Stomach smooth muscle (tissue), 2 donors: ENCODE data around the gene ZNRF2.

ENCODE experiments used
- H3K27ac ChIP-seq: one replicate; pipeline ENCODE4 v1.7.0; 2013; ENCODE audit warnings: mild to moderate bottlenecking, low read length, inconsistent platforms
- H3K27me3 ChIP-seq, 2 donors: one replicate each; pipeline ENCODE4 v1.7.0; 2013; ENCODE audit warnings: low read length in 2 of 2; ENCODE audit not compliant: insufficient read depth in 2 of 2, control insufficient read depth in 1 of 2
- H3K36me3 ChIP-seq, 2 donors: one replicate each; pipeline ENCODE4 v1.7.0; 2013; ENCODE audit warnings: low read length in 2 of 2; ENCODE audit not compliant: control insufficient read depth in 2 of 2, insufficient read depth in 2 of 2
- H3K4me1 ChIP-seq: one replicate; pipeline ENCODE4 v1.7.0; 2013; ENCODE audit warnings: low read length; ENCODE audit not compliant: control insufficient read depth, insufficient read depth
- H3K4me3 ChIP-seq, 2 donors: one replicate each; pipeline ENCODE4 v1.7.0; 2013; ENCODE audit warnings: low read length in 2 of 2
- H3K9ac ChIP-seq, 2 donors: one replicate each; pipeline ENCODE4 v1.7.0; 2013; ENCODE audit warnings: low read length in 2 of 2, mild to moderate bottlenecking in 1 of 2
- H3K9me3 ChIP-seq, 2 donors: one replicate each; pipeline ENCODE4 v1.7.0; 2013; ENCODE audit warnings: low read length in 2 of 2; ENCODE audit not compliant: control insufficient read depth in 2 of 2
- donor health status: healthy.
- donor health status: Pancreatic carcinoma.

The ZNRF2 gene

DNA sequence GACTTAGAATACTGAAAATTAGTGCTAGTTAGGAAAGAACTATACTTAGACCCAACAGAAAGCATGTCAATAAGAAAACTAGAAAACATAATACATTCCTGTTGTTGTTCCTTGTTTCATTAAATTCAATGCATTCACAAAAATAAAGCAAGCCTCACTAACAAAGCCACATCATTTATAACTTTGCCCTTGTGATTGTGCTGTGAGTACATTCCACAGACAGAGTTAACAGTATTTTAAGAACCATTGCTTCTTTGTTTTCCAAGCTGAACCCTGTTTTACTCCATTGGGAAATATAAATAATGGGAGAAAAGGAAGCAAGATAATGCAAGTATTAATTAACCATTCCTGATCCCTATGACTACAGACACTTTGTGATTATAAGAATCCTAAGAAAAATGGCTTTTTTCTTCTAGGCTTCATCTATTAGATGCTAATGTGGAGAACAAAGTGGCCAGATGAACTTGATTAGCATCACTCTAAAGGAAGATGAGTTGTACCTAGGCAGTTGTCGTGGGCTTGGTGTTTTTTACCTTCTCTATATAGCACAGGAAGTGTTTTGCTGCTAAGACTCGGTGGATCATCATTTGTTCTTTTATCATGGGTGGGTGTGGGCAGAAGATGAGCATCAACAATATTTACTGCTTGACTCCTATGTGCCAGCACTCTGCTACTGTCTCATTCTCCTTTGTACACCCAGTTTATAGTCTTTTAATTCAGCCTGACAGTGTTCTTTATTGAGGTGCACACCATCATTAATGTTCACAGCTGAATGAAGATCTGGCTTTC lies 34.2 kb upstream of the ZNRF2 start:
- H3K36me3 ChIP-seq = no peaks in the 10 kb centered on the region
- H3K27me3 ChIP-seq = no peaks in the 10 kb centered on the region
- H3K9ac ChIP-seq = no peak overlapping the region
- H3K9me3 ChIP-seq = no peaks in the 10 kb centered on the region
- no peak overlapping the region for H3K4me3 ChIP-seq
- H3K4me1 ChIP-seq = peaks cover 23% of the 10 kb centered on the region
- H3K27ac ChIP-seq = no peak overlapping the region

DNA sequence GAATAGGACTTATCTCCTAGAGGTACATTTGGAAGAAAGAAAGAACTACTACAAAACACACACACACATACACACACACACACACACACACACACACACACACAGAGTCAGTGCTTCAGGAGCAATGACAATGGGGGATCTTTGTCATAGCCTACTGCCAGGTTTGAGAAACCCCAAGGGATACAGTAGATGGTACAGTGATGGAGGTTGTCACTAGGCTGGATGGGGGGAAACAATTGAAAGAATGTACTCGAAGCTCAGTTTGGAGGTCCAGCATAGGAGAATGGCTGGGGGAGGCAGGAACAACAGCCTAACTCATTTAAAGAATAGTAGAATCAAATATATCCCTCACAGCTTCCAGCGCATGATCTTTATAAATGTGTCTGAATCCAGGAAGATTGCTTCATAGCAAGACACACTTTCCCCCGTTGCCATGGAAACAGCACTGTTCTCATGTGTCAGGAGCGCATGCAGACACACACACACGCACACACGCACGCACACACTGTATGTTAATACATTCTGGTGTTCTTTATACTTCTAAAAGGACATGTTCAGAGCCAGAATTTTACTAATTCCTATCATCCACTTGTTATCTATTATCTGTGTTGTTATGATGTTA lies 32.6 kb upstream of the ZNRF2 start:
- no peaks in the 10 kb centered on the region for H3K27me3 ChIP-seq
- no peak overlapping the region for H3K4me3 ChIP-seq
- H3K4me1 ChIP-seq = peaks cover 23% of the 10 kb centered on the region
- no peak overlapping the region for H3K9ac ChIP-seq
- no peaks in the 10 kb centered on the region for H3K36me3 ChIP-seq
- no peaks in the 10 kb centered on the region for H3K9me3 ChIP-seq
- no peak overlapping the region for H3K27ac ChIP-seq

DNA sequence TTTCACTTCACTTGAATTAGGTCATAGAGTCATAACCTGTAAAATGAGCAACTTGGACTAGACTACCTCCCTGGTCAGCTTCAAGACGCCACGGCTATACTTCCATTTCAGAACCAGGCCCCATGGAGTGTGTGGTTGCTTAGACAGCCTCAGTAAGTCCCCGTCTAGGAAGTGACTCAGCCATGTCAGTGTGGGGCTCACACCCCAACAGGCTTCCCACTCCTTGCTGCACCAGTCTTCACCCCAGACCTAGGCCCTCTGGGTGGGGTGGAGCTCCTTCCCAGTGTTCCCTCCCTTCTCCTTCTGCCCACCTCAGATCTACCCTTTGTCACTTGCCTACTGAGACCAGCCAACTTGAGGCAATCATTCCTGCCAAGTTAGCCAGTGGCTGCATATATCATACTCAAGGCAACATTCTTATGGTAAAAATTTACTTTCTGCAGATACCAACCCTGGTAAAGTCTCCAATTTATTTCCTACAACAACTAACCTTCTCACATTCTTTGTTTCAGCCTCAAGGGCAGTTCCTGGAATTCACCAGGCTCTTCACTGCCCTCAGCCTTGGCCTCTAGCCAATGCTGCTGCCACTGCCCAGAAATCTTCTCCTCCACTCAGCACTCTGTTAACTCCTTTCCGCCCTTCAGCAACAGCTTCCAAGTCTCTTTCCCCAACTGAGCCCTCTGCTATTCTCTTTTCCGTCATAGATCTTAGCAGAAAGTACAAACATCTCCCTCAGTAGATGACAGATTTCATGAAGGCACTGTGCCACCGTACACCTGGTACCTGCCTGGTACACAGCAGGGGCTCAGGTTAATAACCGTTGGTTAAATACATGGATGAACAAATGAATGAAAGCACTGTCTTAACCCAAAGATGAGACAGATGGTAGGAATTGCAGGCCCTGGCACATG lies 31.3 kb upstream of the ZNRF2 start:
- Histone ChIP-seq H3K9me3 (no peaks in the 10 kb centered on the region), H3K4me3 (no peak overlapping the region), H3K27me3 (no peaks in the 10 kb centered on the region), H3K27ac (no peak overlapping the region), H3K4me1 (peaks cover 21% of the 10 kb centered on the region), H3K9ac (no peak overlapping the region), H3K36me3 (no peaks in the 10 kb centered on the region)

DNA sequence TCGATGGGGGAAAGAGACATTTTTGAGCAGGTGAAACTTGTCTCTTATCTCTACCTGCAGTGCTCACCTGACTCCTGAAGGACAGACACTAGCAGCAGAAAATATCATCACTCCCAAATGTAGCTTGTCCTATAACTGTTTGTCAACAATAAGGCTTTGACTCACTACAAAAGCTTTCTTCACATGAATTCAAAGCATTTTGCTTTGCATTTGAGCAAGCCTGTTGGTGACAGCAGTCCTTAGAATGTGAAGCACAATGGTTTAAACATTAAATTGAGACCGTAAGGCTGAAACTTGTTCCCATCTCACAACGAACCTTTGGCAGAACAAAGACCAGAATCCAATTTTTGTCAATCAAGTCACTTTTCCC lies 30.6 kb upstream of the ZNRF2 start:
- H3K9ac ChIP-seq = no peak overlapping the region
- no peak overlapping the region for H3K27ac ChIP-seq
- no peak overlapping the region for H3K4me3 ChIP-seq
- H3K27me3 ChIP-seq = no peaks in the 10 kb centered on the region
- peaks cover 21% of the 10 kb centered on the region for H3K4me1 ChIP-seq
- H3K9me3 ChIP-seq = no peaks in the 10 kb centered on the region
- no peaks in the 10 kb centered on the region for H3K36me3 ChIP-seq

DNA sequence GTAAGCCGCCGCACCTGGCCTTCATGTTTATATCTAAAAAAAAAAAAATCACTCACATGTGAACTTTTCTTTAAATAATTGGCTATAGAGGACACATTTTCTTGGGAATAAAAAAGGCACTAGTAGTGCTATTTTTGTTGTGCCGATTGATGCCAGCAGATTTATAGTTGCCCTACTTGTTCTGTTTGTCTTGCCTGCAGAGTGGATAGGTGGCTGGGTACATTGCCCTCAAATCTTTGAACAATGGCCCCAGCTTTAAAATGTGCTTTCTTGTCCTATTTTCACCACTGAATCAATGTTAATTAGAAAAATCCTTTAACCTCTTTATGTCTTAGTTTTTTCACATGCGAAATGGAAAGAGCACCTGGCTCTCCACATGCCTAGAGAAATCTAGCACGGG lies 30.1 kb upstream of the ZNRF2 start:
- Histone ChIP-seq H3K4me1 (peaks cover 21% of the 10 kb centered on the region), H3K4me3 (no peak overlapping the region), H3K9ac (no peak overlapping the region)

DNA sequence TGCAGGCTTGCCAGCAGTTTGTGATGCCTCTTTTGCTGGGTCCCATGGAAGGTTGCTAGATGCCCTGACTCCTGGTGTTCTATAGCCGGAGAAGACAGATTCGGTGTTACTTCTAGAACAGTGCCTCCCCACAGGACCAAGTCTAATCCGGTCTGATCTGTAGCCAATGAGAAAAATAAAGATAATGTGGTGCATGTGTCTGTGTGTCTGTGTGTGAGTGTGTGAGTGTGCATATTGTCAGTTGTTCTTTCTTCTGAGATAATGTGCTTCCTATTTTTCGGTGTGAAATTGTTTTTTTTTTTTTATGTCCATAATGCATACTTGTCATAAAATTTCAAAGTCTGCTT lies 29.7 kb upstream of the ZNRF2 start:
- Histone ChIP-seq H3K9me3 (no peaks in the 10 kb centered on the region), H3K4me1 (peaks cover 21% of the 10 kb centered on the region), H3K4me3 (no peak overlapping the region), H3K27me3 (no peaks in the 10 kb centered on the region), H3K9ac (no peak overlapping the region), H3K27ac (no peak overlapping the region), H3K36me3 (no peaks in the 10 kb centered on the region)

More for the DNA sequence above, 30.1 kb upstream of the ZNRF2 start:
- no peaks in the 10 kb centered on the region for H3K36me3 ChIP-seq
- H3K9me3 ChIP-seq = no peaks in the 10 kb centered on the region
- no peaks in the 10 kb centered on the region for H3K27me3 ChIP-seq
- no peak overlapping the region for H3K27ac ChIP-seq

DNA sequence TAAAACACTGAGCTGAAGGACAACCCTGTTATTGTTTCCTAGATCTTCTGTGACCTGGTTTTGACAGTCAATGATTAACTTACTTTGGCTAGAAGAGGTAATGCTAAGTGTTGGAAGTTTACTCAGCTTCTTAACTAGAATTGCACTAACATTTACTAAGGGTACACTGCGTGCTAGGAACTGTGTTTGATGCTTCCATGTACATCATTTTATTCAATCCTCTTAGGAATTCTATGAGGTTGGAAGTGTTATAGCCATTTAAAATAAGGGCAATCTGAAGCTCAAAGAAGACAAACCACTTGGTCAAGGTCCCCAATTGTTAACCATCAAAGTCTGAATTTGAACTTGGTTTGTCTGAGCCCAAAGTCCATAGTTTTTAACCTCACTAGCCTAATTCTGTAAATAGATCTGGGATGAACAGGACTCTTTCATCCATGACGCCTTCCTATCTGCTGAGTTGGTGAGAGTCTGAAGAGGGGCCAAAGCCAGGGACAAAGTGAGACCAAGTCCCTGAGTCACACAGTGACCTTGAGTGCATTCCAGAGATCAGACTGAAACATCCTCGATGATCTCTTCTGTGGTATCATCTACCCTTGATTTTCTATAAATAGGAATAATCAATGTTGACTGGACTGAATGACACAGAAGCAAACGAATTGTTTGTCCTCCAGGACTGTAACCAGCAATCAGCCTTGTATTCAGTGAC lies 29.2 kb upstream of the ZNRF2 start:
- Histone ChIP-seq H3K4me3 (no peak overlapping the region), H3K9me3 (no peaks in the 10 kb centered on the region), H3K27me3 (no peaks in the 10 kb centered on the region), H3K4me1 (peaks cover 21% of the 10 kb centered on the region), H3K27ac (no peak overlapping the region), H3K36me3 (no peaks in the 10 kb centered on the region), H3K9ac (no peak overlapping the region)

DNA sequence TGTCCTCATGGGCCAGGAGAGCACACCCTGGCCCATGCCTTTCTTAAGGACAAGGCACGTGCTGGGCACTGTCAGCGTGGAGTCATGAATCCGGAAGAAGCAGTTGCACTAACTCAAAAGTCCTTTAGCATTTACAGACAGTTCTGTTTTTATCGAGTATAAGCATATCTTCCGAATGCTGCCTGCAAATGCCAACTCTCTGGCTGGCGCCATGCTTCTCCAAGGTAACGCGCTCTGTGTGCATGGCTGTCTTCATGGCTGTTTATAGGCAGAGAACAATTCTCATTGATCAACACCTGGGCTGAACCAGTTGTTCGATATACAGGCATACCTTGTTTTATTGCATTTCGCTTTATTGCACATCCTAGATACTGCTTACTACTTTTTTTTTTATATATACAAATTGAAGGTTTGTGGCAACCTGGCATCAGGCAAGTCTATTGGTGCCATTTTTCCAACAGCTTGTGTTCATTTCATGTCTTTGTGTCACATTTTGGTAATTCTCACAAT lies 28.0 kb upstream of the ZNRF2 start:
- Histone ChIP-seq H3K27me3 (no peaks in the 10 kb centered on the region), H3K9ac (no peak overlapping the region), H3K4me1 (peaks cover 21% of the 10 kb centered on the region), H3K27ac (no peak overlapping the region), H3K36me3 (no peaks in the 10 kb centered on the region), H3K4me3 (no peak overlapping the region), H3K9me3 (no peaks in the 10 kb centered on the region)

DNA sequence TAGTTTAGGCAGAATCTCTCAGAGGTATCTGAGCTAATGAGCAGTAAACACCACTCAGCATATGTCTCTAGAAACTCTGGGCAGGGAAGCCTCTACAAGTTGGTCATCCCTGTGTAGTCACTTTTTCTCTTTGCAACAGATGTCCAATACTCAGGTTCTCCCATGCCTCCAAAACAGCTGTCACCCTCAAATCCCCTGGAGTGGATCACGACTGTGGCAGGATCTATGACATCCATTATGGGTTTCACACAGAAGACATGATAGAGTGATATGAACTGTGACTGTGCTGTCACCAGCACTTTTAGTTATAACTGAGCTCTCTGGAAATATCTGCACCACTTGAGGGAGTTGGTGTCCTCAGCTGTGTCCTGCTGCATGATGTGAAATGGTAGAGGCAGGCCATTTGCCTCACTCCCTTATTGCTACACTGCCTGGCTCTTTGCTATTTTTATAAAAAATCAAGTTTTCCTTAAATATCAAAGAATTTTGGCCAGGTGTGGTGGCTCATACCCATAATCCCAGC lies 24.1 kb upstream of the ZNRF2 start:
- Histone ChIP-seq H3K27ac (no peak overlapping the region), H3K27me3 (no peaks in the 10 kb centered on the region), H3K4me1 (no peaks in the 10 kb centered on the region), H3K4me3 (no peak overlapping the region), H3K9ac (no peak overlapping the region), H3K36me3 (no peaks in the 10 kb centered on the region), H3K9me3 (no peaks in the 10 kb centered on the region)

DNA sequence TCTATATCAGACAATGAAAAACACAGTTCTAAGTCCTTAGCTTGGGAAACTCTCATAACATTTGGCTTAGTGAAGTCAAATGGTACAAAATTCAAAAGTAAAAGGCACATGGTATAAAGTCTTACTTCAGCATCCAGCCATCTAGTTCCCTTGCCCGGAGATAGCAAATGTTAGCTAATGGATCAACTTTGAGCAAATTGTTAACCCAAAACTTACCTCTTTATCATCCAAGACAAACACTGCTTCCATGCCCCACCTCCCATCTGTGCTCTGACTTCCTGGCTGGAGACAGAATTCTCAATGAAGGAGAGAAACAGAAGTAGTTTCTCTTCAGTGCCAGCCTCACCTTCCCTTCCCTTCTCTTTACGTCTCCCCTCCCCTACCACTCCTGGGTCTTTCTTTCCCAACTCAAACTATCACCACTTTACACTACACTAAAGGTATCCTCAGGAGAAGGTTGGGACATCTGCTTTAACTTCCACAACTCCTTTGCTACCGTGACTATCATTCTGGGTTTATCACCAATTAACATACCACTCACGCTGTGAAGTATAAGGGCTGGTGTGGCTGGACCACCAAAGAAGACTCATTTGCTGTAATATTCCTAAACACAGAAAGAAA lies 21.2 kb upstream of the ZNRF2 start:
- no peaks in the 10 kb centered on the region for H3K4me1 ChIP-seq
- no peak overlapping the region for H3K4me3 ChIP-seq
- no peaks in the 10 kb centered on the region for H3K9me3 ChIP-seq
- no peaks in the 10 kb centered on the region for H3K27me3 ChIP-seq
- H3K27ac ChIP-seq = no peak overlapping the region
- no peak overlapping the region for H3K9ac ChIP-seq
- H3K36me3 ChIP-seq = no peaks in the 10 kb centered on the region
